ENCODE data around the gene CEP83.
"Not testable (repeated sequence)": the region's sequence is repeated elsewhere in the genome, so short reads cannot be mapped to it uniquely, and the experiment has no call there.

Gene CEP83

DNA sequence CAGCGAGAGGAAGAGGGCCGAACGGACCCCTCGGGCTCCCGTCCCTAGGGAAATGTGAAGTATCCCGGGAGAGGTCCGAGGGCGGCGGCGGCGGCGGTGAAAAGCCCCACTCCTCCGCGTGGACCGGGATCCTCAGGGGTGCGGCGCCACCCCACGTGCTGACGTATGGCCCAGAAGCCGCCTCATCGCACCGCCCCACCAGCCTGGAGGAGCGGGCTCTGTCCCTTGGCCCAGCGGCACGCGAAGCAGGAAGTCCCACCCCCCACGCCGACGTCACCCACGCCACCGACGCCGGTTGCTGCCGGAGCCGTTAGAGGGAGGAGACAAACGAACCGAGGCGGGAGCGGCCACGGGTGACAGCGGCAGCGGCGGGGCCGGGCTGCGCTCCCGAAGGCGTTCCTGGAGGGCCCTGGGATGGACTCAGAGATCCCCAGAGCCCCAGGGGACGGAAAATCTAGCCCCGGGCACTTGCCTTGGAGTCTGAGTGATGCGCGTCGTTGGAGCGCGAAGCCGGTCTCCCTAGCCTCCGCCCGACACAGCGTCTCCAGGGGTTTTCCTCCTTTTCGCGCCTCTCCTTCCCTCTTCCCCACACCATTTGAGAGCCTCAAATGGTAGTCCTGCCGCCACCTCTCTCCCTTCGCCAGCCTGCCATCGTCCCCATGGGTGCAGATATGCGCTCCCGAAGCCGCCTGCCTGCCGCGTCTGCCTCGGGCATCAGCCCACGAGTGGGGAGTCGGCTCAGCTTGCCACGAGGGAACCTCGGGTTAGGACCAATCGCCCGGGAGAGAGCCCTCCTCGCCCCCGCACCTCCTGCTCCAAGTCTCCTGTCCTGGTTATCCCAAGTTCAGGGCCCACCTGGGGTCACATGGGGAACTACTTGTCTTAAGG is at the start of gene CEP83:
Gene CEP83, minus strand, starts transcription at position 140 of the 888 bp plus-strand sequence. CDS start 47,377 bp downstream, outside the sequence.
- DNase-seq = peak; percentile 89

GRCh38 chr12:94509317-94509716 is 49.6 kb upstream of the CEP83 start:
- no peak for DNase-seq

- DNase-seq = no peak
Measured at GRCh38 chr12:94507455-94507854, 47.8 kb upstream of the CEP83 start.

- no peak for DNase-seq
Measured at GRCh38 chr12:94504386-94504785, 44.7 kb upstream of the CEP83 start.

- no peak for DNase-seq
Measured at GRCh38 chr12:94503619-94504018, 44.0 kb upstream of the CEP83 start.

DNA sequence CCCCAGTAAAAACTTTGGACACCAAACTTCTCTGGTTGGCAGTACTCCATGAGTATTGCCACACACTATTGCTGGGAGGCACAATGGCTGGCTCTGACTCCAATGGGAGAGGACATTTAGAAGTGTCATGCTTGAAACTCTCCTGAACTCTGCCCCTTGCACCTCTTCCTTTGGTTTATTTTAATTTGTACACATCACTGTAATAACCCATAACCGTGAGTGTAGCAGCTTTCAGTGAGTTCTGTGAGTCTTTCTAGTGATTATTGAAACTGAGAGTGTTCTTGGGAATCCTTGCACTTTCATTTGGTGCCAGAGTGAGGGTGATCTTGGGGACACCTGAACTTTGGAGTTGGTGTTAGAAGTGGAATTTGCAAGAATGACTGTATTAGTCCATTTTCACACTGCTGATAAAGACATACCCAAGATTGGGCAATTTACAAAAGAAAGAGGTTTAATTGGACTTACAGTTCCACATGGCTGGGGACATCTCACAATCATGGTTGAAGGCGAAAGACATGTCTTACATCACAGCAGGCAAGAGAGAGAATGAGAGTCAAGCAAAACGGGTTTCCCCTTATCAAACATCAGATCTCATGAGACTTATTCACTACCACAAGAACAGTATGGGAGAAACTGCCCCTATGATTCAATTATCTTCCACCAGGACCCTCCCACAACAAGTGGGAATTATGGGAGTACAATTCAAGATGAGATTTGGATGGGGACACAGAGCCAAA is 41.3 kb upstream of the CEP83 start:
- no peak for DNase-seq

- no peak for DNase-seq
Measured at GRCh38 chr12:94498698-94499097, 39.0 kb upstream of the CEP83 start.

DNA sequence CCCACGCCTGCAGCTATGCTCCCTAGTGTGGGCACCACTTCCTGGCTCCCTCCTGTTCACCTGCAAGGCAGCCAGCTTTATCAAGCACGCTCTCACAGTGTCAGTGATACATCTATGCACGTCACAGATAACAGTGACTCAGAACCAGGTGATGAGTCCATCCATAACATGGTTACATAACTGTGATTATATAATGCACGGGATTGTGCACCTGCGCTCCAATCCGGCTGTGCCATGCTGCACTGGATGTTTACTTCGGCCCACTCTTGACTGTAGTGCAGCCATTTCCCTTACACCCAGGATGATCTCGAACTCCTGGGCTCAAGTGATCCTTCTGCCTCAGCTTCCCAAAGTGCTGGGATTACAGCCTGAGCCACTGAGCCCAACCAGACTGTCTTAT is 38.4 kb upstream of the CEP83 start:
- no peak for DNase-seq

- no peak for DNase-seq
Measured at GRCh38 chr12:94495445-94496115, 35.9 kb upstream of the CEP83 start.

GRCh38 chr12:94491489-94491888 is 31.8 kb upstream of the CEP83 start:
- DNase-seq = no peak

GRCh38 chr12:94488463-94488862 is 28.8 kb upstream of the CEP83 start:
- no peak for DNase-seq

DNA sequence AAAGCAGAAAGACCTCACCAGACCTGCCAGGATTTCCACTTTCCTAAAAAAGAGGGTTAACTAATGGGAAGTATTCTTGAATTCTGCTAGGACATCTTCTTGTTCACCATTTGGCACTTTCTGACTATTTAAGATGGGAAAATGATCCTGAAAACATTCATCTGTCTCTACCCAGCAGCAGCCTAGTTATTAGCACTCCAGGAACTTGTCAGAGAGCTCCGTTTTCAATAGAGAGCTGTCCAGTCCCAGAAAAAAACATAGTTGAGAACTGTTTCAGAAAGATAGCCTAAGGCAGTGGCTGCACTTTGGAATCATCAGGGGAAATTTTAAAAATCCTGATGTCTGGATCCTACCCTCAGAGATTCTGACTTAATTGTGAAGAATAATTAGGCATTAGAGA is 22.1 kb upstream of the CEP83 start:
- DNase-seq = no peak

GRCh38 chr12:94469522-94469921 is 9.9 kb upstream of the CEP83 start:
- DNase-seq = no peak

DNA sequence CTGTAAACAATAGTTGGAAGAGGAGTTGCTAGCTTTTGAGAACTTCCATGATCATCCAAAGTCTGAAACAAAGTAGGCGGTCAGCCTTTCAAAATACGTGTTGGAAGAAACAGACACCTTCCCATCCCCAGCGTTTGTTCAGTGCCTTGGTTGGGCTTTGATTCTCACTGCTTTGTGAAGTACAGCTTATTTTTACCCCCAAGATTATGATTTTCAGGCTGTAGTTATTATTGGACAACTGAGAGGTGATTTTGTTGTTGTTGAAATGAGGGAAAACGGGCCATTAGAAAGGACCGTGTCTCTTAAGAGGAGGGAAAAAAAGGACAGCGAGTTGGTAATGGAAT is 921 bp upstream of the CEP83 start:
- DNase-seq = no peak

GRCh38 chr12:94458877-94459727 is 565 bp downstream of the CEP83 start:
- no peak for DNase-seq

- DNase-seq = no peak
Measured at GRCh38 chr12:94457311-94457710, 2.4 kb downstream of the CEP83 start.

GRCh38 chr12:94454318-94454717 is 5.3 kb downstream of the CEP83 start:
- DNase-seq = not testable (repeated sequence)

- DNase-seq = no peak
Measured at GRCh38 chr12:94445662-94446061, 14.0 kb downstream of the CEP83 start.

DNA sequence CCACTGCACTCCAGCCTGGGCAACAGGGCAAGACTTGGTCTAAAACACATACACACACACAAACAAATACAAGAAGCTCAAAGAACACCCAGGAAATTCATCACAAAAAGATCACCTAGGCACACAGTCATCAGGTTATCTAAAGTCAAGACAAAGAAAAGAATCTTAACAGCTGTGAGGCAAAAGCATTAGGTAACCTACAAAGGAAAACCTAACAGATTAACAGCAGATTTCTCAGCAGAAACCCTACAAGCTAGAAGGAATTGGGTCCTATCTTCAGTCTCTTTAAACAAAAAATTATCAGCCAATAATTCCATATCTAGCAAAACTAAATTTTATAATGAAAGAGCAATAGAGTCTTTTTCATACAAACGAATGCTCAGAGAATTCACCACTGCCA is 22.4 kb downstream of the CEP83 start:
- no peak for DNase-seq

DNA sequence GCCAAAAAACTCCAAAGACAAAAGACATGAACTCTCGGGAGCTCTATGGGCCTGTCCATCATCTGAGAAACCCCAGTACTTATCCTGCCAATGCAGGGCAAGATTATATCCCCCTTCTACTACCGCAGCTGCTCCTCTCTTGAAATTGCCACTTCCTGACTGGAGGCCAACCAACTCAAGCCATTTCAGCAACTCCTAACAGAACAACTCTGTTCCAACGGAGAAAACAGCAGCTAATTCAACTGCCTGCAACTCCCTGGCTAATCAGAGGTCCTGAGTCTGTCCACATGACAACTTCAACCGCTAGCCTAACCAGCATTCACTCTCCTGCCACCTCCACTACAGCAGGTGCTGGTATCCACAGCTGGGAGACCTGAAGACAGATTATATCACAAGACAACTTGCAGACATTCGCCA is 24.1 kb downstream of the CEP83 start:
- DNase-seq = no peak

- no peak for DNase-seq
Measured at GRCh38 chr12:94434171-94434570, 25.5 kb downstream of the CEP83 start.

- DNase-seq = no peak
Measured at GRCh38 chr12:94433744-94434143, 25.9 kb downstream of the CEP83 start.

- no peak for DNase-seq
Measured at GRCh38 chr12:94430304-94430703, 29.4 kb downstream of the CEP83 start.
